GM21423 (cell line): Measurements from ENCODE around the gene GPR42.
A peak's percentile ranks its signal among the peaks of the same experiment; 100 is the strongest.
"Not testable (repeated sequence)": the region's sequence is repeated elsewhere in the genome, so short reads cannot be mapped to it uniquely, and the experiment has no call there.

Experiments
- ATAC-seq: cut with Tn5 transposase; IDR thresholded peaks from one replicate; pipeline ENCODE4 v1.9.1; 2021; ENCODE audit warnings: mild to moderate bottlenecking, moderate library complexity; ENCODE audit not compliant: unreplicated experiment

Gene GPR42

GRCh38 chr19:35346193-35347052 is 24.4 kb upstream of the GPR42 start:
- no peak for ATAC-seq

- ATAC-seq = peak; percentile 61
Observed at GRCh38 chr19:35347171-35347929, 23.5 kb upstream of the GPR42 start, which contains the start of gene FFAR1. Gene FFAR1 (plus strand): TSS chr19:35347902. CDS start chr19:35351552, 3,650 bp downstream.

DNA sequence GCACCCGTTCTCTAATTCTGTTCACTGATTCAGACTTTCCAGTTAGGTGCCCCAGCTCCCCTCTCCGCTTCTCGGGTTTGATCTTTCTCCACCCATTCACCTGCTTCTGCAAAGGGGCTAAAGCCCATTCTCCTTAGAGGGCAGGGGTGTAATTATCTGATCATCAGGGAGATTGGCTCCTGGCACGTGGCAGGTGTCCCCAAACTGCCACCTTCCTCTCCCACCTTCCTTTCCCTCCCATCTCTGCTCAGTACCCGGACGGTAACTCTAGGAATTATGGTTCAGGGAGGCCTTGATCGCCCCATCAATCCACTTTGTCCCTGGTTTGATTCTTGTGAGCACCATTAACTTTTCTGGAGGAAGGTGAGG is 23.0 kb upstream of the GPR42 start:
- ATAC-seq = no peak

GRCh38 chr19:35348911-35349611 is 21.8 kb upstream of the GPR42 start:
- ATAC-seq = no peak

DNA sequence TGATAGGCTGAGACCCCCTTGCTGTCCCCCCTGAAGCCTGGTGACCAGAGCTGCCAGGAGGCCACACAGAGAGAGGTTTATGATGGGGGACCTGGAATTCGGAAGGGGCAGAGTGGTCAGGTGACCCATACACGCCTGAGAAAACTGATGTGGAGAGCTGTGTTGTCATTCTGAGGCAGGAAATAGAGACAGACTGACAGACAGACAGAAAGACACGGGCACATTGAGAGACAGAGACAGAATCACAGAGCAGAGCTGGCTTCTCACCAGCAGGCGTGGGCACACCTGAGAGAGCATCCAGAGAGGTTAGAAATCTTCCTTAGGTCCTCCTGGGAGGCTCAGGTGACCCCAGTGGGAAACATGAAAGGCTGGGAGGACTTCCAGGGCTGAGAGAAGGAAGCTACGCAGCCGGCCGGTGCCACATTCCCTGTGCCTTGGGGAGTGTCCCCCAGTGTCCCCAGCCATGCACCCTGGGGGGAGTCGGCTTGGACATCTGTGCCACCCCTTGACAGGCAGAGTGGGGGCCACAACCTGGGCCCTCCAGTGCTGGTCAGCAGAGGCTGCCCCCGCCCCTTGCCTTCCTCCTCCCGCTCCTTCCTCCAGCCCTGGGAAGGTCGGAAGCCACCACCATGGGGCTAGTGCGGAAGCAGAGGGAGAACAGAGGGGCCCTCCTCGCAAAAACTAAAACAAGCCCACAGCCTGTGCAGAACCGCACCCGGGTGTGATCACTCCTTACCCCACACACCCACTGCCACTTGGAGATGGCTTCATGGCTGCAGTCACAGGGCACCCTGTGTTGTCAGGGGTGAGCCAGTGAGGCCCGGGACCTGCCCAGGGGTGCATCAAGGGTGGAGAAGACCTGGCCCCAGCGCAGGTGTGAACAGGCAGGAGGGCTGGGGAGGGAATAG is 21.0 kb upstream of the GPR42 start:
- ATAC-seq = no peak

GRCh38 chr19:35350591-35350990 is 20.3 kb upstream of the GPR42 start:
- ATAC-seq = no peak

DNA sequence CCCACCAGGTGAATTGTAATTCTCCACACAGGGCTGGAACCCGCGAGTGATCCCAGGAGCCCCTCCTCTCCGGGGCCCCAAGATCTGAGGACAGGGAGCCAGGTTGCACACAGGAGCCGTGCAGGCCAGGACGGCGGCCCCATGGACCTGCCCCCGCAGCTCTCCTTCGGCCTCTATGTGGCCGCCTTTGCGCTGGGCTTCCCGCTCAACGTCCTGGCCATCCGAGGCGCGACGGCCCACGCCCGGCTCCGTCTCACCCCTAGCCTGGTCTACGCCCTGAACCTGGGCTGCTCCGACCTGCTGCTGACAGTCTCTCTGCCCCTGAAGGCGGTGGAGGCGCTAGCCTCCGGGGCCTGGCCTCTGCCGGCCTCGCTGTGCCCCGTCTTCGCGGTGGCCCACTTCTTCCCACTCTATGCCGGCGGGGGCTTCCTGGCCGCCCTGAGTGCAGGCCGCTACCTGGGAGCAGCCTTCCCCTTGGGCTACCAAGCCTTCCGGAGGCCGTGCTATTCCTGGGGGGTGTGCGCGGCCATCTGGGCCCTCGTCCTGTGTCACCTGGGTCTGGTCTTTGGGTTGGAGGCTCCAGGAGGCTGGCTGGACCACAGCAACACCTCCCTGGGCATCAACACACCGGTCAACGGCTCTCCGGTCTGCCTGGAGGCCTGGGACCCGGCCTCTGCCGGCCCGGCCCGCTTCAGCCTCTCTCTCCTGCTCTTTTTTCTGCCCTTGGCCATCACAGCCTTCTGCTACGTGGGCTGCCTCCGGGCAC is 19.3 kb upstream of the GPR42 start:
- ATAC-seq = no peak

DNA sequence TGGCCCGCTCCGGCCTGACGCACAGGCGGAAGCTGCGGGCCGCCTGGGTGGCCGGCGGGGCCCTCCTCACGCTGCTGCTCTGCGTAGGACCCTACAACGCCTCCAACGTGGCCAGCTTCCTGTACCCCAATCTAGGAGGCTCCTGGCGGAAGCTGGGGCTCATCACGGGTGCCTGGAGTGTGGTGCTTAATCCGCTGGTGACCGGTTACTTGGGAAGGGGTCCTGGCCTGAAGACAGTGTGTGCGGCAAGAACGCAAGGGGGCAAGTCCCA is 18.8 kb upstream of the GPR42 start:
- no peak for ATAC-seq

DNA sequence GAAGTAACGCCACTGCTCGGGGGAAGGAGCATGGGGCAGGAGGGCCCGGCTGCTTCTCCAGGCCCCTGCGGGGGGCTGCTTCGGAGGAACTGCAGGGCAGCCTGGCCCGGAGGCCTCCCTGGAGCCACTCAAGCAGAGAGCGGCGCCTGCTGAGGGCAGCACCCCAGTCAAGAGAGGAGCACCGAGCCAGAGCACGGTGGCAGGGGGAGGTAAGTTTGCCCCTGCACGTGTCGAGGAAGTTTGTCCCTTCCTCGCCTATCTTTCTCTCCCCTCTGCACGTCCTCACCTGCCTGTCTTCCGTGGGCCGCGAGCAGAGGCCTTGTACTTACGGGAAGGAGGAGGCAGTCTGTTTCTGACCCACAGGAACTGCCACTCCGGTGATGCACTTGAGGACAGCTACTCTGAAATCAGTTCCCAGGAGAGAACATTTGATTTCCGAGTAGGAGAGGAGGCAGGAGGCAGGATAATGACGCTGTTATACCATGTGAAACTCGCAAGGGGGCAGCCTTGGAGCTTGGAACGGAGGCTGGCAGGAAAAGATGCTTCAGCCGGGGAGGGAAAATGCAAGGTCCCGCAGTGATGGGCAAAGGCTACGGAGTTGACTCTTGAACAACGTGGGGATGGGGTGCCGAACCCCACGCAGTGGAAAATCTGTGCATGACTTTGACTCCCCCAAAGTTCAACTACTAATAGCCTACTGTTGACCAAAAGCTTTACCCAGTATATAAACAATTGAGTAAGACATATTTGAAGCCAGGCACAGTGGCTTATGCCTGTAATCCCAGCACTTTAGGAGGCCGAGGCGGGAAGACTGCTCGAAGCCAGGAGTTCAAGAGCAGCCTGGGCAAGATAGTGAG is 18.2 kb upstream of the GPR42 start:
- no peak for ATAC-seq

DNA sequence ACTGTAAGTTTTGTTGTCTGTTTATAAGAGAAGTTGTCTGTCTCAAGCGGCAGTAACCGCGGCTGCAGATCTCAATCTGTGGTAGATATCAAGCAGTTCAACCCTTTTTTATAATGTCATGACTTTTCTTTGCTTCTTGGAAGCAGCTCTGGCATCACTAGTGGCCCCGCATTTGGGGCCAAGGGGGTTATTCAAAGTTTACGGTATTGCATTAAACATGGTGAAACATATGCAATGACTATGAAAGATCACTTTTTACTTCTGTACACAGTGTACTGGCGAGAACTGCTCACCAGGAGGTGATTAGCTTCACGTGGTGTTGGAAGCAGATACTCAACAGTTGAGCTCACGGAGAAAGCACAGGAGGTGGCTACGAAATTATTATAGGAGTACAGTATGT is 17.2 kb upstream of the GPR42 start:
- ATAC-seq = no peak

DNA sequence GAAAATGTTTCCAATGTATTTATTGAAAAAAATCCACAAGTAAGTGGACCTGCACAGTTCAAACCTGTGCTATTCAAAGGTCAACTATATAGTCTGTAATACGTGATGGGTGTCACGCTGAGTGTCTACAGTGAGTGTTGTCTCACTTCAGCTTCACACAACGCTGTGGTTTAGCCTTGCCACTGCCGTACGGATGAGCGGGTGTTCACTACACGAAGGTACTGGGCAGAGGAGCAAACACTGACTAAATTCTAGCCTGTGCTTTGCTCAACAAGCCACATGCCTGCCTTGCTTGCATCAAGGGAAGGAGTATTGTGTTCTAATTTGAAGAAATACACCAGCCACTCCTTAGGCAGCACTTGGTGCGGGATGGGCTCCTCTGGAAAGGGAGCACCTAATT is 16.0 kb upstream of the GPR42 start:
- no peak for ATAC-seq

DNA sequence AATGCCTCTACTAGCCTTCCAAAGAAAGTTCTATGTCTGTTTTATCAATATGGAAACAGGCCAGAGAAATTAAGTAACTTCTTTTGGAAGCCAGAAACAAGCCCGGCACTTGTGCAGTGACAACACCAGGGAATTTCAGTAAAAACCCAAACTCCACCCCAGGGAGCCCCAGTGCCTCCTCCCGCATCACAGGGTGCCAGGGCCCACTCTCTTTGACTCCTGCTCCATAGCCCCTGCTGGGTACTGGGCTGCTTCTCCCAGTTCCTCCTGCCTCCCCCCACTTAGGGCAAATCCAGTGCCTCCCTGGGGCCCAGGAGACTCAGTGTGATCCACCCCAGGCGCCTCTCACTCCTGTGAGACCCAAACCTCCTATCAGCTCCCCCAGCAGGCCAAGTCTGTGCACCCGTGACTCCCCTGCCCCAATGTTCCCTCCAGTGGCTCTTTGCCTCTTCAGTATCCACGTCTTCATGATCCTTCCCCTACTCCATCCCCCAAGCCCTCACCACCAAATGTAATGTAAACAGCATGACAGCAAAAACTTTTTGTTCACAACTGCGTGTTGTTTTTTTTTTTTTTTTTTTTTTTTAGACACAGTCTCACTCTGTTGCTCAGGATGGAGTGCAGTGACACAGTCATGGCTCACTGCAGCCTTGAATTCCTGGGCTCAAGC is 14.9 kb upstream of the GPR42 start:
- no peak for ATAC-seq

GRCh38 chr19:35357867-35358573 is 12.8 kb upstream of the GPR42 start, which contains the start of gene FFAR3:
Gene FFAR3 (plus strand): TSS chr19:35358460. CDS start chr19:35358891, 431 bp downstream.
- no peak for ATAC-seq

GRCh38 chr19:35358834-35359233 is 12.0 kb upstream of the GPR42 start:
- not testable (repeated sequence) for ATAC-seq

DNA sequence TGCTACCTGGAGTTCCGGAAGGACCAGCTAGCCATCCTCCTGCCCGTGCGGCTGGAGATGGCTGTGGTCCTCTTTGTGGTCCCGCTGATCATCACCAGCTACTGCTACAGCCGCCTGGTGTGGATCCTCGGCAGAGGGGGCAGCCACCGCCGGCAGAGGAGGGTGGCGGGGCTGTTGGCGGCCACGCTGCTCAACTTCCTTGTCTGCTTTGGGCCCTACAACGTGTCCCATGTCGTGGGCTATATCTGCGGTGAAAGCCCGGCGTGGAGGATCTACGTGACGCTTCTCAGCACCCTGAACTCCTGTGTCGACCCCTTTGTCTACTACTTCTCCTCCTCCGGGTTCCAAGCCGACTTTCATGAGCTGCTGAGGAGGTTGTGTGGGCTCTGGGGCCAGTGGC is 11.5 kb upstream of the GPR42 start:
- not testable (repeated sequence) for ATAC-seq

GRCh38 chr19:35360081-35360480 is 10.8 kb upstream of the GPR42 start:
- ATAC-seq = not testable (repeated sequence)

DNA sequence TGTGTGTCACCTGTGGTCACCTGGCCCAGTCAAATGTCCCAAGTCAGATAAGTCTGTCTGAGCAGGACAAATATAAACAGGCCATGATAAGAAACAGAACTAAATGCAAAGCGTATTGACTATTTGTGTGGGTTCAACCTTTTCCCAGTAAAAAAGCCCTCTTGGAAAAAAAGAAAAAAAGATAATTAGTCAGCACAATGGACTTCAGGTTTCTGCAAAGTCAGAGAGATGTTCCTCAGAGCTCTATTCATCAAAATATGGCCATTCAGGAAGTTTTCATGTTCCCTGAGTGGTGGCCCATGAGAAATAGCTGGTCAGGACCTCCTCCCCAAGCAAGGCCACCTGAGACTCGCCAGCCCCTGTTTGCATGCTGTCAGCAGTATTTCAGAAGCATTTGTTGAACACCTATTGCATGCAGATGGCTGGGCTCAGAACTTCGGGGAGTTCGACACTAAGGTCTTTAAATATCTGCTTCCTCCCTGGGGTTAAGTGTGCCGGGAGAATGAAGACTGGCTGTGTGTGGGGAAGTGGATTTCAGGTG is 9.9 kb upstream of the GPR42 start:
- ATAC-seq = no peak
